Panc1 (cell line): ENCODE data around the gene TRAPPC2B. TPM values are rescaled to one million over a fixed set of nuclear protein-coding genes. Genes with fewer than 3 reads are reported as not detected.

Experiments used
- ATAC-seq: fragments of 200-7000 bp; cut with Tn5 transposase; 2 replicates; pipeline ENCODE4 v1.9.1; 2020; ENCODE audit warnings: mild to moderate bottlenecking, moderate library complexity
- BruUV-seq: library from RNA; stranded (reverse); fragments of 400-500 nt; replicated peaks from 2 replicates; lab custom pipeline; 2021; lab: Mats Ljungman, UMichigan
- CTCF ChIA-PET: fragments of 300-600 bp; sonication (Branson Sonifier 250); formaldehyde crosslinking; loops from one replicate; lab custom pipeline; 2022; ENCODE audit warnings: antibody characterized with exemption; lab: Charles Lee
- POLR2A ChIA-PET: fragments of 300-600 bp; sonication (Branson Sonifier 250); formaldehyde crosslinking; loops from one replicate; lab custom pipeline; 2022; ENCODE audit warnings: antibody characterized with exemption; lab: Charles Lee
- DNase-seq: peaks from one replicate; pipeline ENCODE4 v3.0.0-alpha.2; 2010; ENCODE audit warnings: low read depth, low spot score
- H3K27ac ChIP-seq: 2 replicates; pipeline ENCODE4 v1.5.1; 2011; ENCODE audit warnings: mild to moderate bottlenecking, low read length, inconsistent platforms
- H3K27me3 ChIP-seq: fragments of 200-500 bp; sonication (Bioruptor generic); 2 replicates; pipeline ENCODE4 v1.6.0; 2014; ENCODE audit warnings: low read length, inconsistent platforms; ENCODE audit not compliant: control insufficient read depth, insufficient read depth
- H3K36me3 ChIP-seq: fragments of 200-500 bp; sonication (Bioruptor generic); 2 replicates; pipeline ENCODE4 v1.5.1; 2014; ENCODE audit warnings: inconsistent platforms, mild to moderate bottlenecking, low read length, moderate library complexity; ENCODE audit not compliant: control insufficient read depth, insufficient read depth
- H3K4me1 ChIP-seq: 2 replicates; pipeline ENCODE4 v1.5.1; 2011; ENCODE audit warnings: inconsistent platforms, mild to moderate bottlenecking, low read length, moderate library complexity; ENCODE audit not compliant: control insufficient read depth, insufficient read depth
- H3K4me3 ChIP-seq, 2 experiments: 2 replicates each; pipeline ENCODE4 v1.5.1; 2011 to 2012; ENCODE audit warnings: low read depth in 2 of 2, low read length in 2 of 2, mild to moderate bottlenecking in 2 of 2, inconsistent platforms in 1 of 2, moderate library complexity in 1 of 2
- H3K9me3 ChIP-seq: fragments of 200-500 bp; sonication (Bioruptor generic); 2 replicates; pipeline ENCODE4 v1.5.1; 2014; ENCODE audit warnings: low read depth, mild to moderate bottlenecking, inconsistent platforms, low read length, moderate library complexity; ENCODE audit not compliant: control insufficient read depth, insufficient read depth
- POLR2AphosphoS5 ChIP-seq: IDR thresholded peaks from 2 replicates; pipeline ENCODE4 v1.6.1; 2012; ENCODE audit warnings: mild to moderate bottlenecking, low read depth, low read length, moderate library complexity
- SIN3A ChIP-seq: IDR thresholded peaks from 2 replicates; pipeline ENCODE4 v1.6.1; 2012; ENCODE audit warnings: low read depth, mild to moderate bottlenecking, low read length, moderate library complexity, borderline replicate concordance; ENCODE audit not compliant: insufficient read depth
- TCF7L2 ChIP-seq: IDR thresholded peaks from 2 replicates; pipeline ENCODE4 v1.6.1; 2011; ENCODE audit warnings: mild to moderate bottlenecking, low read depth, low read length, inconsistent platforms
- in situ Hi-C: cut with HindIII; loops from 2 replicates; pipeline ENCODE4 v1.10.0; 2016; ENCODE audit warnings: low sequenced_read_pairs, low pct_unique_long_range_greater_than_20kb
- intact Hi-C: fragments of 100-400 bp; cut with micrococcal nuclease; formaldehyde crosslinking; loops from one replicate; pipeline ENCODE4 v1.10.0; 2022; ENCODE audit not compliant: unreplicated experiment
- total RNA-seq: library from RNA; stranded (reverse); gene quantifications from one replicate; pipeline ENCODE4 v1.2.1, GENCODE V29; 2021; ENCODE audit not compliant: unreplicated experiment
- TF ChIP-seq, protein P1 (sequence below), 2 experiments: IDR thresholded peaks; 2 replicates each; pipeline ENCODE4 v1.6.1; 2011 to 2012; ENCODE audit warnings: low read depth in 2 of 2, control low read depth in 1 of 2, low read length in 1 of 2, mild to moderate bottlenecking in 1 of 2, moderate library complexity in 1 of 2; ENCODE audit not compliant: insufficient read depth in 1 of 2
- TF ChIP-seq, protein P2 (sequence below): fragments of 450-650 bp; IDR thresholded peaks from 2 replicates; pipeline ENCODE4 v1.5.1; 2017; ENCODE audit warnings: mild to moderate bottlenecking

The TRAPPC2B gene
- total RNA-seq, 1 experiment from 2014 or later: 15.1 TPM

- Histone ChIP-seq H3K9me3 (no peaks in the 10 kb centered on the region), H3K4me1 (peaks cover 11% of the 10 kb centered on the region), H3K27ac (no peak overlapping the region), H3K4me3 (peak overlapping the region; percentile 19 to 28; a peak in 3 of 4 replicates), H3K27me3 (peaks cover 3% of the 10 kb centered on the region; the same call in 1 of the 2 replicates), H3K36me3 (no peaks in the 10 kb centered on the region)
- ChIA-PET CTCF (no interaction called here), POLR2A (interaction anchor here (0.7 kb wide), 1 partner anchor 206 kb away, joined by 18 read pairs; no protein-coding TSS in a partner anchor)
- intact Hi-C loops: no loop called here
- no peak for TF ChIP-seq POLR2AphosphoS5
- TF ChIP-seq, protein P1, sequence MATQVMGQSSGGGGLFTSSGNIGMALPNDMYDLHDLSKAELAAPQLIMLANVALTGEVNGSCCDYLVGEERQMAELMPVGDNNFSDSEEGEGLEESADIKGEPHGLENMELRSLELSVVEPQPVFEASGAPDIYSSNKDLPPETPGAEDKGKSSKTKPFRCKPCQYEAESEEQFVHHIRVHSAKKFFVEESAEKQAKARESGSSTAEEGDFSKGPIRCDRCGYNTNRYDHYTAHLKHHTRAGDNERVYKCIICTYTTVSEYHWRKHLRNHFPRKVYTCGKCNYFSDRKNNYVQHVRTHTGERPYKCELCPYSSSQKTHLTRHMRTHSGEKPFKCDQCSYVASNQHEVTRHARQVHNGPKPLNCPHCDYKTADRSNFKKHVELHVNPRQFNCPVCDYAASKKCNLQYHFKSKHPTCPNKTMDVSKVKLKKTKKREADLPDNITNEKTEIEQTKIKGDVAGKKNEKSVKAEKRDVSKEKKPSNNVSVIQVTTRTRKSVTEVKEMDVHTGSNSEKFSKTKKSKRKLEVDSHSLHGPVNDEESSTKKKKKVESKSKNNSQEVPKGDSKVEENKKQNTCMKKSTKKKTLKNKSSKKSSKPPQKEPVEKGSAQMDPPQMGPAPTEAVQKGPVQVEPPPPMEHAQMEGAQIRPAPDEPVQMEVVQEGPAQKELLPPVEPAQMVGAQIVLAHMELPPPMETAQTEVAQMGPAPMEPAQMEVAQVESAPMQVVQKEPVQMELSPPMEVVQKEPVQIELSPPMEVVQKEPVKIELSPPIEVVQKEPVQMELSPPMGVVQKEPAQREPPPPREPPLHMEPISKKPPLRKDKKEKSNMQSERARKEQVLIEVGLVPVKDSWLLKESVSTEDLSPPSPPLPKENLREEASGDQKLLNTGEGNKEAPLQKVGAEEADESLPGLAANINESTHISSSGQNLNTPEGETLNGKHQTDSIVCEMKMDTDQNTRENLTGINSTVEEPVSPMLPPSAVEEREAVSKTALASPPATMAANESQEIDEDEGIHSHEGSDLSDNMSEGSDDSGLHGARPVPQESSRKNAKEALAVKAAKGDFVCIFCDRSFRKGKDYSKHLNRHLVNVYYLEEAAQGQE (IDR thresholded peaks at IDR 0.05; ENCODE audit: insufficient read depth in 1 of 2, low read depth in 2 of 2, low read length in 1 of 2): no peak
- TF ChIP-seq, protein P2, sequence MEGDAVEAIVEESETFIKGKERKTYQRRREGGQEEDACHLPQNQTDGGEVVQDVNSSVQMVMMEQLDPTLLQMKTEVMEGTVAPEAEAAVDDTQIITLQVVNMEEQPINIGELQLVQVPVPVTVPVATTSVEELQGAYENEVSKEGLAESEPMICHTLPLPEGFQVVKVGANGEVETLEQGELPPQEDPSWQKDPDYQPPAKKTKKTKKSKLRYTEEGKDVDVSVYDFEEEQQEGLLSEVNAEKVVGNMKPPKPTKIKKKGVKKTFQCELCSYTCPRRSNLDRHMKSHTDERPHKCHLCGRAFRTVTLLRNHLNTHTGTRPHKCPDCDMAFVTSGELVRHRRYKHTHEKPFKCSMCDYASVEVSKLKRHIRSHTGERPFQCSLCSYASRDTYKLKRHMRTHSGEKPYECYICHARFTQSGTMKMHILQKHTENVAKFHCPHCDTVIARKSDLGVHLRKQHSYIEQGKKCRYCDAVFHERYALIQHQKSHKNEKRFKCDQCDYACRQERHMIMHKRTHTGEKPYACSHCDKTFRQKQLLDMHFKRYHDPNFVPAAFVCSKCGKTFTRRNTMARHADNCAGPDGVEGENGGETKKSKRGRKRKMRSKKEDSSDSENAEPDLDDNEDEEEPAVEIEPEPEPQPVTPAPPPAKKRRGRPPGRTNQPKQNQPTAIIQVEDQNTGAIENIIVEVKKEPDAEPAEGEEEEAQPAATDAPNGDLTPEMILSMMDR: no peak
- TF ChIP-seq SIN3A: no peak
- no peak for TF ChIP-seq TCF7L2
- no TSS peak for BruUV-seq
- DNase-seq (no peak), ATAC-seq (no peak)
- in situ Hi-C loops: no loop called here
These were observed 45.8 kb upstream of the TRAPPC2B start for GRCh38 chr19:57317503-57317902.

- H3K9me3 ChIP-seq: no peaks in the 10 kb centered on the region
- intact Hi-C loops (no loop called here), in situ Hi-C loops (no loop called here)
- TF ChIP-seq, protein P2: no peak
- TF ChIP-seq TCF7L2 (no peak), POLR2AphosphoS5 (no peak), SIN3A (no peak)
- TF ChIP-seq, protein P1 (IDR thresholded peaks at IDR 0.05; ENCODE audit: insufficient read depth in 1 of 2, low read depth in 2 of 2, low read length in 1 of 2): no peak
- no peak for DNase-seq
- peaks cover 3% of the 10 kb centered on the region; the same call in 1 of the 2 replicates for H3K27me3 ChIP-seq
- ATAC-seq: no peak
- H3K36me3 ChIP-seq: peaks cover 5% of the 10 kb centered on the region
- peaks cover 11% of the 10 kb centered on the region for H3K4me1 ChIP-seq
- peak overlapping the region; percentile 71 to 79 for H3K4me3 ChIP-seq
- H3K27ac ChIP-seq: peak overlapping the region; percentile 88
- BruUV-seq: no TSS peak
- ChIA-PET POLR2A (interaction anchor here (0.6 kb wide), 1 partner anchor 1201 kb away, joined by 8 read pairs; no protein-coding TSS in a partner anchor), CTCF (no interaction called here)
These were observed 43.5 kb upstream of the TRAPPC2B start for GRCh38 chr19:57319869-57320179.
